ENCODE measurements around the gene COL3A1.

The COL3A1 gene

DNA sequence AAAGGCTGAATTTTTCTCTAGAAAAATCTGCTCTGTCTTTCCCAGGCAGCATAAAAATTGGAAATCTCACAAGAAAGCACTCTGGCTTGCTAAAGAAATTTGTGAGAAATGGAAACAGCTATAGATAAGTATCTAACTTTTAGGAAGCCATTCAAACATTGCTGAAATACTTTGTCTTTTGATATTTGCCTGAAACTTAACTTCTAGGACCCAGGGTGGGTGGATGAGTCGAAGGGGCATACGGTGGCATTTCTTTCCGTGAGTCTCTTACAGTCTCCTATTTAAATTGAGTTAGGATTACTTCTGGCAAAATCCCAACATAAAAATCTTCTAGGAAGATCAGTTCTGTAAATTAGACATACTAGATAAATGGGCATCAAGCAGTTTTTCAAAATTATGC lies 532 bp upstream of the COL3A1 start:
- DNase-seq (ENCODE audit: insufficient read length, low spot score) (no peak), FAIRE-seq (no peak)
- TF ChIP-seq, protein P1, sequence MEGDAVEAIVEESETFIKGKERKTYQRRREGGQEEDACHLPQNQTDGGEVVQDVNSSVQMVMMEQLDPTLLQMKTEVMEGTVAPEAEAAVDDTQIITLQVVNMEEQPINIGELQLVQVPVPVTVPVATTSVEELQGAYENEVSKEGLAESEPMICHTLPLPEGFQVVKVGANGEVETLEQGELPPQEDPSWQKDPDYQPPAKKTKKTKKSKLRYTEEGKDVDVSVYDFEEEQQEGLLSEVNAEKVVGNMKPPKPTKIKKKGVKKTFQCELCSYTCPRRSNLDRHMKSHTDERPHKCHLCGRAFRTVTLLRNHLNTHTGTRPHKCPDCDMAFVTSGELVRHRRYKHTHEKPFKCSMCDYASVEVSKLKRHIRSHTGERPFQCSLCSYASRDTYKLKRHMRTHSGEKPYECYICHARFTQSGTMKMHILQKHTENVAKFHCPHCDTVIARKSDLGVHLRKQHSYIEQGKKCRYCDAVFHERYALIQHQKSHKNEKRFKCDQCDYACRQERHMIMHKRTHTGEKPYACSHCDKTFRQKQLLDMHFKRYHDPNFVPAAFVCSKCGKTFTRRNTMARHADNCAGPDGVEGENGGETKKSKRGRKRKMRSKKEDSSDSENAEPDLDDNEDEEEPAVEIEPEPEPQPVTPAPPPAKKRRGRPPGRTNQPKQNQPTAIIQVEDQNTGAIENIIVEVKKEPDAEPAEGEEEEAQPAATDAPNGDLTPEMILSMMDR (IDR thresholded peaks at IDR 0.05; ENCODE audit: insufficient read depth, missing control alignments): no peak

DNA sequence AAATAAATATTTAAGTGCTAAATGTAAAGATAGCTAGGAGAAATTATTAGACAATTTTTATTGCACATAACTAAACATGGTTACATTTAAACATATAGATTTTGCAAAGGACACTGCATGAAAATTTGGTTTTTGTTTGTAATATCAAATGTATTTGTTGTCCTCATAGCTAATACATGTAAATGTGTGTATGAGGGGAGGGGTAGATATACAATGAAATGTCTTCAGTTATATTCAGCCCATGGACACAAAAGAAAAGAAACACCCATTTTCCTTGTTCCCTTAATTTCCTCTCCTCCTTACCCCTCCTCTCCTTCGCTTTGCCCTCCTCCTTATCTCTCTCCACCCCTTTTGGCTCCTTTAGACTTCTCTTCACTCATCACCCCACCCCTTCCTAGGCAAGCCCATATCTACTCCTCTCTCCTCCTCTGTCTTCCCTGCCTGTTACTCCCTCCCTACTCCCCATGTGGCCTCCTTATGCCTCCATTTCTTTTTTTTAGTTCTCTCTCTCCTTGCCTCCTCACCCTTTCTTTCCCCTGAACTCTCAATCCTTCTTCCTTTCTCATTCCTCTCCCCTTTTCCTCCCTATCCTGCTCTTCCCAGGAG lies 1.4 kb downstream of the COL3A1 start:
- TF ChIP-seq, protein P1 (IDR thresholded peaks at IDR 0.05; ENCODE audit: insufficient read depth, missing control alignments): no peak
- DNase-seq (ENCODE audit: insufficient read length, low spot score) (no peak), FAIRE-seq (no peak)

DNA sequence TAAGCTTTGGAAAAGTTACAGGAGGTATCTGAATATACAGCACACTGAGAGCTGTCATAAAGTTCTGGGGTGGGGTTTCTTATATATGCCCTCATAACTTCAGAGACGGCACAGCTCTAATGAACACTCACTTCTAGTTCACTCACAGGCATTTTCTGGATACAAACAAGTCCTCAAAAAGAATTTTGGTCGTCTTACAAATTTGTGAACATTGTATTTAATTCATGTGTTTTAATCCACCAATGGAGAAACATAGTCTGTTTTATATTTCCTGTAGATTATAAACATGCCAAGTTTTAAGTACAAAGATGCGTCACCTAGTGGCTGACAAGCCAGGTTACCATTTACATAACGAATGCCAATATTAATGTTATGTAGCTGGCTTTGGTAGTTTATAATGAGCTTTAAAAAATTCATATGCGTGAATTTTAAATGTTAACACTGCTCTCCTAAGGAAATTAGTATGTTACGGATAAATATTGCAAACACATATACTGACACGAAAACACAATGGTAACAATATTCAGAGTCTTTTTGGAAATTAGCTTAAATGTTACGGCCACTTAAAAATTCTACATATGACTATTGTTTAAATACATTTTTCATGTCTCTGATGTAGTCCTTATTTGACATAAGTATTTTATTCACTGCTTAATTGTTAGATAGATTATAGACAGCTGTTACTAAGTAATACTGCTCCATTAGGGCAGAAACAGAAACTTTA lies 2.5 kb downstream of the COL3A1 start:
- FAIRE-seq (no peak), DNase-seq (ENCODE audit: insufficient read length, low spot score) (no peak)
- TF ChIP-seq, protein P1 (IDR thresholded peaks at IDR 0.05; ENCODE audit: insufficient read depth, missing control alignments): no peak

DNA sequence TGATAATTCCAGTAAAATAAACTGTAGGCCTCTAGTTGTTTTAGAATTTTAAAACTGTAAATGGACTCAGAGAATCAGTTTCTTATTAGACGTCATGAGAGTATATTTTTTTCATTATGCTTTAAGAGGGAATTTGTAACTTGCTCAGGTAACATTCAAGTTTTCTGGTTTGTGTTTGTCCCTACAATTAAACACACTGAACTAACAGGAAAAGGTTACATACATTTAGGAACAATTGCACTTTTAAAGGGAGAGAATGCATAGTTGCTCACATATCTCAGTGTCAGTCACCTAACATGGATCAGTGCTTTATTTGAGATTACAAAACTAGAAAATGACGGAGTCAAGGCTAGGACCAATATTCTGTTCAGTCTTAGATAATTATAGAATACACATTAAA lies 3.1 kb downstream of the COL3A1 start:
- no peak for FAIRE-seq
- DNase-seq (ENCODE audit: insufficient read length, low spot score): no peak
- TF ChIP-seq, protein P1 (IDR thresholded peaks at IDR 0.05; ENCODE audit: insufficient read depth, missing control alignments): no peak

DNA sequence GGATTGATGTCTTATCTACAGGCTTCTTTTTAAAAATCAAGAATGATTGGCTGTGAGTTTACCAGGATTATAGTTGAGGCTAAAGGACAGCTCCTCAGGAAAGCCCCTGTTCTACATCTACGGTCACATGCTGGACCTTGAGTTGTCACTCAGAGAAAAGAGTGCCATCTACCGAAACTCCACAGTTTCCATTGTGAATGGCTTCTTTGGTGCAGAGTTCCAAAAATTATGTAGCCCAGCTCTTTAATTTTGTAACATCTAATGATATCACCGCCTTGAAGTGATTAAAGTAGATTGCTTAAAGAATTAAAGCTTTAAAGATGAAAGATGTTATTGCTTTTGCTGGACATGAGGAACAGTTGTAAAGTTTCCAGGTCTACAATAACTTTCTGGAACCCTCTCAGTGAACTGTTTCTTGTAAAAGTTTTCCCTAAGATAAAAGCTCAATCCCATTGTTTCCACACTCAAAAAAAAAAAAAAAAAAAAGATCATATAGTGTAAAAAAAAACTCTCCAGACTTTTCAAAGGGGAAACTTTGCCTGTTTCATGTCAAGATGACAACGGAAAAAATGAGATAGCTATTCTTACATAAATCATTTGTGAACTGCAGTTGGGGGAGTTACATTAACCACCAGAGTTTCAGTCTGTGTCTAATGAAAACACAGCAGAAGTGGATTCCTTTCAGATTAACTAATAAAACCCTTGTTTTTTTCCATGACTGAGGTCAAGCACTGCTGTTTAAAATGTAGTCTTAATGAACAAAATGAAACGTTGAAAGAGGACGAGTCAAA lies 4.3 kb downstream of the COL3A1 start:
- no peak for FAIRE-seq
- DNase-seq (ENCODE audit: insufficient read length, low spot score): no peak
- TF ChIP-seq, protein P1 (IDR thresholded peaks at IDR 0.05; ENCODE audit: insufficient read depth, missing control alignments): no peak

DNA sequence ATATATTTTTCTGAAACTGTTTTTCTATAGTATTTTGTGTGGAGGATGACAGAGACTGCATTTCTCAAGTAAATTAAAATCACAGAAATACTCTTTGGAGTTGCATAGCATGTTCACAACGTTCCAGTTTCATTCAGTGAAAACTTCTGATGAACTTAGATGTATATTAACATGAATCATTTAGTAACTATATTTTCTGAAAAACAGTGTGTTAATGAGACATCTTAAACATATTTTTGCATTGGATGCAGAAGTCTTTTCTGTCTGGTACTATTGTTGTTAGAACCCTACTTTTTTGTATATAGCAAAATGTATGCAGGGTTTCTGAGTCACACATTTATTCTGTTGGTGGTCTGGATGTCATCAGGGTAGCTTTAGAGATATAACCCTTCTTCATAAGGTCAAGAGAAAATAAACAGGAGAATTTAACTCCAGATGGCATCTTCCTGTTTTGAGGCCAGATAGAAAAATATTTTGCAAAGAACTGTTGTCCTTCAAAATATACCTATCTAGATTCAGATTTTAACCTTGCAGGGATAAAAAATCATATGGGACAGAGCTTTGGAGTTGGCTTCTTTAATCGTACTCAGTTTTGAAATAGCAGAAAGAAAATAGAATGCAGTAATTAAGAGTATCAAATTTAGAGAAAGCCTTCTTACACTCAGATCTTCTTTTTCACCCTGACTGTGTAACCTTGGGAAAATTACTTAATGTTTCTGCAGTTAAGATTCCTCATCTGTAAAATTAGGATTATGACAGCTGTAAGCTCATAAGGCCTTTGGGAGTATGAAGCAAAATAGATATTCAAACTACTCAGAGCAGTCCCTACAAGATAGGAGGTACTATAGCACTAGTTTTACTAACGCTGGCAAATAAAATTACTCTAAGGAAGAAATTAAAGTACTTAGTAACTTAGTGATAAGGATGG lies 5.3 kb downstream of the COL3A1 start:
- TF ChIP-seq, protein P1 (IDR thresholded peaks at IDR 0.05; ENCODE audit: insufficient read depth, missing control alignments): no peak
- FAIRE-seq (peak; percentile 21), DNase-seq (ENCODE audit: insufficient read length, low spot score) (no peak)
